GM21528 (cell line): ENCODE measurements around the gene PAK4.

Experiments used
- ATAC-seq: cut with Tn5 transposase; IDR thresholded peaks from one replicate; pipeline ENCODE4 v1.9.1; 2021; ENCODE audit warnings: mild to moderate bottlenecking, moderate library complexity; ENCODE audit not compliant: unreplicated experiment, low FRiP score

Gene PAK4

GRCh38 chr19:39160889-39161672 is 35.5 kb downstream of the PAK4 start:
- ATAC-seq: no peak

- no peak for ATAC-seq
Observed at GRCh38 chr19:39162441-39163043, 37.0 kb downstream of the PAK4 start.

- no peak for ATAC-seq
Observed at GRCh38 chr19:39163621-39164020, 38.0 kb downstream of the PAK4 start.

DNA sequence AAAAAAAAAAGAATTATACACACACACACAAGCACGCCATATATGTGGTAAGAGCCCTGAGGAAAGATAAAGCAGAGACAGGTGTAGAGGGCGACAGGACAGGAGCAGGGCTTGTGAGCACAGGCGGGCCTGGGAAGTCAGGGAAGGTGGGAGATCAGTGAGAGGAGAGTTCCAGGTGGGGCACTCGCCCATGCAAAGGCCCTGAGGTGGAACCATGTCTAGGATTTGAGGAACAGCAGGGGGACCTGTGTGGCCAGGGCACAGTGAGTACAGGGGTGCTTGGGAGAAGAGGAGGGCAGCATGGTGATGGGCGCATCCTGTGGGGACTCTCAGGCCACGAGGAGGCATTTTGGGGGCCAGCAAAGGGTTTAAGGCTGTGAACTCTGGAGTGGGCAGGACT is 38.7 kb downstream of the PAK4 start:
- no peak for ATAC-seq

GRCh38 chr19:39165857-39166256 is 40.3 kb downstream of the PAK4 start:
- ATAC-seq: no peak

GRCh38 chr19:39166571-39167391 is 41.2 kb downstream of the PAK4 start:
- ATAC-seq: no peak

GRCh38 chr19:39167461-39168257 is 42.1 kb downstream of the PAK4 start:
- ATAC-seq: no peak

DNA sequence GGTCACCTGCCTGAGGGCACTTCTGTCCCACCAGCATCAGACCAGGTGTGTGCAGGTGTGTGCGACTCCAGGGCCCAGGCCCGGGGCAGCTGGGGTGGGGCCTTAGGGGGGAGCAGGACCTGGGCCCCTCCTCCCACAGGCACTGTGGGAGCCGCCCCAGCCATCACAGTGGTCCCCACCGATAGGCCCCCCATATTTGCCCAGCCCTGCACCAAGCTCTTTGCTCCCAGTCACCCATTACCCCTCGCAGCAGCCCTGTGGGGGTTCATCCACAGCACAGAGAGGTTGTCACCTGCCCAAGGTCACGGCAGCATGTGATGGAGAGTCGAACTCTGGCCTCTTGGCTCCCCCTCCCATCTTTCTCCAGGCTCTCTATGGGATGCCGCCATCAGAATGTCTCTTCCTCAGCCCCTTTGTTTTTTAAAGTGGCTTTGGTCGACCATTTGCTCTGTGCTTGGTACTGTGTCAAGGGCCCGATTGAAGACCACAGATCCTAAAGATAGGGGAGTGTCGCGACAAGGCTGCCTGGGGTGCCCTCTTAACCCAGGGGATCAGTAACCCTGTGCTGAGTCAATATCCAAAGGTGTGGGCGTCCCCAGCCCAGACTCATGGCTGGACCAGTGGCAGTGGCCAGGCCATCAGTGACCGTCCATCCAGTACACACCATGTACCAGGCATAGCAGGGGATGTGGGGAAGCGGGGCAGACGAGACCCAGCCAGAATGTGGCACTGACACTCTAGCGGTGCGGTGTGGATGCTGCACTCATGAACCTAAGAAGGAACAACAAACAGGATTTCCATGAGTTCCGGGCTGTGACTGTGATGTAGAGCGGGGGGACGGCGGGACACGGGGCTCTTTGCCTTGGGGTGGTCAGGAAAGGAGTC is 42.9 kb downstream of the PAK4 start:
- ATAC-seq: no peak

DNA sequence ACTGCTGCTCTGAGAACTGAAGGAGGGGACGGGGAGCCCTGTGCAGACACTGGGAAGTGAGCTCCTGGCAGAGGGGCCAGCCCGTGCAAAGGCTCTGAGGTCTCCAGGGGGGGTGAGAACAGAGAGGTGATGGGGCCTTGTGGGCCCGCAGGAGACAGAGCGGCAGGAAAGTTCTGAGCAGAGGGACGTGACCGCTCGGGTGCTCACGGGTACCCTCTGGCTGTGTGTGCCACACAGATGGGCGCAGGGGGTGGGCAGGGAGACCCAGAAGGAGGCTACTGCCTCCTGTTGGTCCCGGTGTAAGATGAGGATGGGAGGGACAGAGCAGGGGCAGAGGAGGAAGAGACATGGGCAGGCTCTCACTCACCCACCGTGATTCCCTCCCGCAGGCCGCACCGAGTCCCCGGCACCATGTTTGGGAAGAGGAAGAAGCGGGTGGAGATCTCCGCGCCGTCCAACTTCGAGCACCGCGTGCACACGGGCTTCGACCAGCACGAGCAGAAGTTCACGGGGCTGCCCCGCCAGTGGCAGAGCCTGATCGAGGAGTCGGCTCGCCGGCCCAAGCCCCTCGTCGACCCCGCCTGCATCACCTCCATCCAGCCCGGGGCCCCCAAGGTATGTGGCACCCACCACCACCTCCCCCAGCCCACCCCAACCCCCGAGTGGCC is 43.7 kb downstream of the PAK4 start:
- no peak for ATAC-seq

DNA sequence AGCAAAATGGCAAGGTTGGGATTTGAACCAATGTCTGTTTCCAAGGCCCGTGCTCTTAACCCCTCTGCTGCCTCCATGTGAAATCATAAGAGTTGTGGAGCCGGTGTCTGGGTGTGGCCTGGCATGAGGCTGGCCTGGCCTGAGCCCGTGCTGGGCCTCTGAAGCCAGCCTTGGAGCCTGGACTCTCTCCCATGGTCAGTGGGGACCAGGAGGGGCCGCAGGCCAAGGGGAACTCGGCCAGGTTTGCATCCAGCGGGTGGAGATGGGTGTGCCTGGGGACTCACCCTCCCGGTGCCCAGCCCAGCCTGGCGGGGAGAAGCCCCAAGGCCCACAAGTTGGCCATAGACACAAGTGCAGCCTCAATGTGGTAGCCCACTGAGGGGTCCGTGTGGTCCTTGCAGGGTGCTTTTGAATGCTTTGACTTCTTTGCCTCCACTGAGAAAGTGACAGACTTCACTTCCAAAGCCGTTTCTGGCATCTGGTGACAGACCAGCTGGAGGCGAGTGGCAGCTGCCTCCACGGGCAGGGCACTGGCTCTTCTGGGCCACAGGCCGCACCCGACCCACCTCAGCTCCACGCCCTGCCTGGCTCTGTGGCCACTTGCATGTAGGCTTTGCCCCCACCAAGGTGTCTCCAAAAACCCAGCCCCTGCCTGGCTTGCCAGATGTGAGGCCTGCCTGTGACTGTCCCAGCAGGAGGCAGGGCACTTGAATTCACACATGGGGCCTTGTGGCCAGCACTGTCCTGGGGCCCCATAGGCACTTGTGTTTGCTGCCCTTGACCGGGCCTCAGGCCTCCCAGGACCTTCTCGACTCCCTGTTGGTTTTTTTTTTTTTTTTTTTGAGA is 45.0 kb downstream of the PAK4 start:
- no peak for ATAC-seq

DNA sequence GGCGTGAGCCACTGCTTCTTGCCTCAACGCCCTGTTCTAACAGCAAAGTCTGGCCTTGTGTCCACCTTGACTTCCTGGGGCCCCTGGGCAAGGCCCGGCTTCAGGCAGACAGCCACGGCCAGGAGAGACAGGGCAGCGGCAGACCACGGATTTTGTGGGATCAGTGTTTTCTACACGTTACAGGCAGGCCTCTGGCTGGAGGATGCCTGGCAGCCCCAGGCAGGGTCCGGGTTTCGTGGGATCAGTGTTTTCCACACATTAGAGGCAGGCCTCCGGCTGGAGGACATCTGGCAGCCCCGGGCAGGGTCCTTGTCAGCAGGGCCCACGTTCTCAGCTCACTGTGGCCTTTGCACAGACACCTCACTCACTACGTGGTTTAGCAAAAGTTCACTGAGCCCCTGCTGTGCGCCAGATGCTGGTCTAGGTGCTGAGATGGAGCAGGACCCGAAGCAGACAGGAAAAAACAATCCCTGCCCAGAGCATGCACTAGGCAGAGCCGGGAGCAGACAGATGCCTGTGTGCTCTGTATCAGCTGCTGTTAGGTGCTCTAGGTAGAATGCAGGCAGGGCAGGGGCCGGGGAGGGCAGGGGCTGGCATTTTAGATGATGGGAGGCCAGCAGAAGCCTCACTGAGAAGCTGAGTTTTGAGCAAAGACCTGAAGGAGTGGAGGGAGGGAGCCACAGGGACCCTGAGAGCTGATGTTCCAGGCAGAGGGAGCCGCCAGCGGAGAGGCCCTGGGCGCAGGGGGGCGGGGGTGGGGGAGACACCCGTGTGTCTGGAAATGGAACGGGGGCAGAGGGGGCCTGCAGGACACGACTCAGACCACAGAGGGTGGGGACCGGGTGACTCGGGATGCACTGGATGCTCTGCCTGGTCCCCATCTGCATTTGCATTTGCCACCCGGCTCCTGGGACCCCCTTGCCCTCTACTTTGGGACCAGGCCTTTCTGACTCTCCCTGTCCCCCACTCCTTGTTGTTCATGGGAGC is 46.2 kb downstream of the PAK4 start:
- ATAC-seq: no peak

- ATAC-seq: no peak
Observed at GRCh38 chr19:39172700-39173501, 47.3 kb downstream of the PAK4 start.

DNA sequence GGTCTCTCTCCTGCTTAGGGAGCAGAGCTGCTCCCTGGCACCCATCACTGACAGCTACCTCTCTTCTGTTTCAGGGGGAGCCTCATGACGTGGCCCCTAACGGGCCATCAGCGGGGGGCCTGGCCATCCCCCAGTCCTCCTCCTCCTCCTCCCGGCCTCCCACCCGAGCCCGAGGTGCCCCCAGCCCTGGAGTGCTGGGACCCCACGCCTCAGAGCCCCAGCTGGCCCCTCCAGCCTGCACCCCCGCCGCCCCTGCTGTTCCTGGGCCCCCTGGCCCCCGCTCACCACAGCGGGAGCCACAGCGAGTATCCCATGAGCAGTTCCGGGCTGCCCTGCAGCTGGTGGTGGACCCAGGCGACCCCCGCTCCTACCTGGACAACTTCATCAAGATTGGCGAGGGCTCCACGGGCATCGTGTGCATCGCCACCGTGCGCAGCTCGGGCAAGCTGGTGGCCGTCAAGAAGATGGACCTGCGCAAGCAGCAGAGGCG is 48.0 kb downstream of the PAK4 start:
- ATAC-seq: no peak

GRCh38 chr19:39174142-39174541 is 48.6 kb downstream of the PAK4 start:
- ATAC-seq: no peak

DNA sequence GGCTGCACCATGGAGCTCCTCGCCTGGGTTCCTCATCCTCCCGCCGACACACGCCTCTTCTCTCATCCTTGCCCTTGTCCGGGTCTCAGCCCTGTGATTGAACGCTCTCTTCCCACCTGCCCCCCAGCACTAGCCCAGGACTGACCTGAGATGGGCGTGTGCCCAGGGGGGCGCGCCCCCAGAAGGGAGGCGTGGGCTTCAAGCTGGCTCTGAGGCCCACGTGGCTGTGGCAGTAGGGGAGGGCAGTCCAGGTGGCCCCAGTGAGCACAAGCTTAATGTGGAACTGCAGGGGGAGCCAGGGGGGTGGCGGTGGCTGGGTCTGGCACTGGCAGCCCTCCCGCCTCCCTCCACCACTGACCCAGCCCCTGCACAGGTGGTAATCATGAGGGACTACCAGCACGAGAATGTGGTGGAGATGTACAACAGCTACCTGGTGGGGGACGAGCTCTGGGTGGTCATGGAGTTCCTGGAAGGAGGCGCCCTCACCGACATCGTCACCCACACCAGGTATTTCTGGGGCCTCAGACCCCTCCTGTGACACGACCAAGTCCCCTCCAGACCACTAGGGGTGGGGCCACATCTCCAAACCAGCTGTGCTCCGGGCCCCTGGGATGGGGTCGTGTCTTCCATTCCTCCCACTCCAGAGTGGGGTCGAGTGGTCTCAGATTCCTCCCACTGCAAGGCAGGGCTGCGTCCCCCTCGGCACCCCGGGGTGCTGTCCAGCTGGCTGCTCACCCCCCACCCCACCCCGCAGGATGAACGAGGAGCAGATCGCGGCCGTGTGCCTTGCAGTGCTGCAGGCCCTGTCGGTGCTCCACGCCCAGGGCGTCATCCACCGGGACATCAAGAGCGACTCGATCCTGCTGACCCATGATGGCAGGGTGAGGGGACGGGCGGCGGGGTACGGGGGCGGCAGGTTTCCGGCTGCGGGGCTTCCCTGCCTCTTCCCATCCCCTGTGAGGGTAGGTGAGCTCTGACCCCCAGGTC is 49.3 kb downstream of the PAK4 start:
- ATAC-seq: no peak
